Spleen (tissue), 11 donors: ENCODE measurements around the gene PAPPA2. TPM values are rescaled to one million over a fixed set of nuclear protein-coding genes. Genes with fewer than 3 reads are reported as not detected.

ENCODE experiments used
- DNase-seq: peaks from one replicate; pipeline ENCODE4 v3.0.0-alpha.2; 2020
- H3K27ac ChIP-seq, 8 donors: fragments of 200-600 bp; sonication (generic) in 7 of 8; 1 replicate in 4 of 8; 2 replicates in 4 of 8; pipeline versions ENCODE4 v1.5.0 to v1.8.0; 2016 to 2021; ENCODE audit warnings: inconsistent platforms in 4 of 8, mild to moderate bottlenecking in 4 of 8, moderate library complexity in 1 of 8
- H3K27me3 ChIP-seq, 7 donors: fragments of 200-600 bp; sonication (generic) in 6 of 7; replicated peaks in 1 of 7; 1 replicate in 4 of 7; 2 replicates in 3 of 7; pipeline versions ENCODE4 v1.5.0 to v1.8.0; 2016 to 2021; ENCODE audit warnings: inconsistent platforms in 3 of 7, mild to moderate bottlenecking in 1 of 7
- H3K36me3 ChIP-seq, 6 donors: fragments of 200-600 bp; sonication (generic) in 5 of 6; 1 replicate in 4 of 6; 2 replicates in 2 of 6; pipeline versions ENCODE4 v1.5.0 to v1.8.0; 2016 to 2021; ENCODE audit warnings: inconsistent platforms in 2 of 6
- H3K4me1 ChIP-seq, 6 donors: fragments of 200-600 bp; sonication (generic) in 5 of 6; 1 replicate in 3 of 6; 2 replicates in 3 of 6; pipeline versions ENCODE4 v1.5.0 to v1.8.0; 2016 to 2021; ENCODE audit warnings: inconsistent platforms in 3 of 6
- H3K4me3 ChIP-seq, 8 donors: fragments of 200-600 bp; sonication (generic) in 7 of 8; 1 replicate in 4 of 8; 2 replicates in 4 of 8; pipeline versions ENCODE4 v1.5.0 to v1.8.0; 2016 to 2021; ENCODE audit warnings: inconsistent platforms in 4 of 8, mild to moderate bottlenecking in 4 of 8, moderate library complexity in 2 of 8
- H3K9me3 ChIP-seq, 8 donors: fragments of 200-600 bp; sonication (generic) in 7 of 8; 1 replicate in 4 of 8; 2 replicates in 4 of 8; pipeline versions ENCODE4 v1.5.0 to v1.8.0; 2016 to 2021; ENCODE audit warnings: inconsistent platforms in 4 of 8
- POLR2A ChIP-seq, 3 donors: fragments of 450-650 bp; IDR thresholded peaks; one replicate each; pipeline ENCODE4 v1.5.1; 2017; ENCODE audit warnings: antibody characterized with exemption in 3 of 3, mild to moderate bottlenecking in 1 of 3
- POLR2AphosphoS5 ChIP-seq, 3 donors: sonication (generic); formaldehyde crosslinking; IDR thresholded peaks; one replicate each; pipeline ENCODE4 v1.5.1; 2017; ENCODE audit warnings: antibody characterized with exemption in 3 of 3
- WGBS, 5 donors: extraction: QIAGEN DNeasy Blood & Tissue Kit in 3 of 5; methylation state at CpG; one replicate each; pipeline versions ENCODE4 v1.1.5 to v1.1.7; 2013 to 2018; 5-methylcytosine and 5-hydroxymethylcytosine counted together
- intact Hi-C: fragments of 100-400 bp; cut with DNase I; formaldehyde crosslinking; loops from one replicate; pipeline ENCODE4 v1.15.0; 2023; ENCODE audit warnings: low total_unique reads
- polyA plus RNA-seq, 3 donors: library from polyadenylated mRNA; stranded (reverse); fragments of 200-250 nt; gene quantifications; one replicate each; pipeline ENCODE4 v1.2.1, GENCODE V29; 2013
- total RNA-seq, 7 donors: library from RNA; depleted of rRNA in 3 of 7; stranded (reverse); fragments of >200 nt in 3 of 7; fragmentation: NEBNext Ultra II Directional in 4 of 7; extraction: Animal tissue kit (Norgen Biotek cat#: 25700) in 4 of 7; gene quantifications; one replicate each; pipeline versions ENCODE4 v1.1.0 to v1.2.1, GENCODE V29; 2016 to 2021
- TF ChIP-seq, protein P1 (sequence below), 11 experiments: fragments of 200-600 bp in 7 of 11; fragments of 450-650 bp in 4 of 11; sonication (generic) in 4 of 11; IDR thresholded peaks in 8 of 11; conservative IDR thresholded peaks in 3 of 11; 1 replicate in 7 of 11; 2 replicates in 4 of 11; pipeline versions ENCODE4 v1.4.0 to v1.8.0; 2016 to 2021; ENCODE audit warnings: antibody characterized with exemption in 11 of 11, inconsistent platforms in 4 of 11, mild to moderate bottlenecking in 1 of 11
- donor health status: healthy with polysubstance abuse.
- donor health status: DM: no; HTN: no; CAD: no; lungs with moderate emphysema.
- donor health status: DM: no; HTN: no; CAD: no.
- donor health status: Bipolar disorder and iron deficiency.
- donor health status: healthy.
- donor health status: DM: no; HTN: no; CAD: no.
- donor health status: DM: yes; HTN: yes; CAD: no.

Gene PAPPA2
- total and polyA plus RNA-seq, 10 donors = 0.02 to 0.76 (median 0.06) TPM; not detected in 3

- Histone ChIP-seq H3K27ac (no peak overlapping the region), H3K27me3 (no peaks in the 10 kb centered on the region), H3K9me3 (peaks cover 3 to 26% (median 20%) of the 10 kb centered on the region in 8 donors), H3K36me3 (no peaks in the 10 kb centered on the region), H3K4me3 (no peak overlapping the region), H3K4me1 (no peaks in the 10 kb centered on the region)
- TF ChIP-seq POLR2AphosphoS5 (IDR thresholded peaks at IDR 0.05) = no peak
- TF ChIP-seq POLR2A (IDR thresholded peaks at IDR 0.05) = no peak
- intact Hi-C loops = no loop called here
- no peak for DNase-seq
- WGBS, 5 donors = 67 to 85% (median 76%) methylated on average over 3 of the region's 3 CpGs
Observed at GRCh38 chr1:176656257-176656995, 193.5 kb downstream of the PAPPA2 start.

GRCh38 chr1:176669782-176670181 is 206.8 kb downstream of the PAPPA2 start:
- Histone ChIP-seq H3K36me3 (no peaks in the 10 kb centered on the region), H3K27ac (no peak overlapping the region), H3K27me3 (no peaks in the 10 kb centered on the region), H3K4me1 (no peaks in the 10 kb centered on the region), H3K4me3 (no peak overlapping the region), H3K9me3 (no peaks in the 10 kb centered on the region)
- DNase-seq = no peak
- TF ChIP-seq, protein P1, sequence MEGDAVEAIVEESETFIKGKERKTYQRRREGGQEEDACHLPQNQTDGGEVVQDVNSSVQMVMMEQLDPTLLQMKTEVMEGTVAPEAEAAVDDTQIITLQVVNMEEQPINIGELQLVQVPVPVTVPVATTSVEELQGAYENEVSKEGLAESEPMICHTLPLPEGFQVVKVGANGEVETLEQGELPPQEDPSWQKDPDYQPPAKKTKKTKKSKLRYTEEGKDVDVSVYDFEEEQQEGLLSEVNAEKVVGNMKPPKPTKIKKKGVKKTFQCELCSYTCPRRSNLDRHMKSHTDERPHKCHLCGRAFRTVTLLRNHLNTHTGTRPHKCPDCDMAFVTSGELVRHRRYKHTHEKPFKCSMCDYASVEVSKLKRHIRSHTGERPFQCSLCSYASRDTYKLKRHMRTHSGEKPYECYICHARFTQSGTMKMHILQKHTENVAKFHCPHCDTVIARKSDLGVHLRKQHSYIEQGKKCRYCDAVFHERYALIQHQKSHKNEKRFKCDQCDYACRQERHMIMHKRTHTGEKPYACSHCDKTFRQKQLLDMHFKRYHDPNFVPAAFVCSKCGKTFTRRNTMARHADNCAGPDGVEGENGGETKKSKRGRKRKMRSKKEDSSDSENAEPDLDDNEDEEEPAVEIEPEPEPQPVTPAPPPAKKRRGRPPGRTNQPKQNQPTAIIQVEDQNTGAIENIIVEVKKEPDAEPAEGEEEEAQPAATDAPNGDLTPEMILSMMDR (IDR thresholded peaks at IDR 0.05 in 8 of 11, conservative IDR thresholded peaks at IDR 0.05 in 3 of 11) = no peak
- TF ChIP-seq POLR2A (IDR thresholded peaks at IDR 0.05) (no peak), POLR2AphosphoS5 (IDR thresholded peaks at IDR 0.05) (no peak)
- WGBS, 5 donors = 61 to 84% (median 75%) methylated on average over 2 of the region's 2 CpGs
- intact Hi-C loops = no loop called here

GRCh38 chr1:176670853-176671252 is 207.9 kb downstream of the PAPPA2 start:
- Histone ChIP-seq H3K4me3 (no peak overlapping the region), H3K36me3 (no peaks in the 10 kb centered on the region), H3K27ac (no peak overlapping the region), H3K4me1 (no peaks in the 10 kb centered on the region), H3K9me3 (no peaks in the 10 kb centered on the region), H3K27me3 (no peaks in the 10 kb centered on the region)
- TF ChIP-seq, protein P1 (IDR thresholded peaks at IDR 0.05 in 8 of 11, conservative IDR thresholded peaks at IDR 0.05 in 3 of 11) = no peak
- no peak for TF ChIP-seq POLR2AphosphoS5 (IDR thresholded peaks at IDR 0.05)
- no peak for TF ChIP-seq POLR2A (IDR thresholded peaks at IDR 0.05)
- DNase-seq = no peak
- intact Hi-C loops = no loop called here
- 67 to 84% (median 71%) methylated on average over 3 of the region's 3 CpGs for WGBS, 5 donors

DNA sequence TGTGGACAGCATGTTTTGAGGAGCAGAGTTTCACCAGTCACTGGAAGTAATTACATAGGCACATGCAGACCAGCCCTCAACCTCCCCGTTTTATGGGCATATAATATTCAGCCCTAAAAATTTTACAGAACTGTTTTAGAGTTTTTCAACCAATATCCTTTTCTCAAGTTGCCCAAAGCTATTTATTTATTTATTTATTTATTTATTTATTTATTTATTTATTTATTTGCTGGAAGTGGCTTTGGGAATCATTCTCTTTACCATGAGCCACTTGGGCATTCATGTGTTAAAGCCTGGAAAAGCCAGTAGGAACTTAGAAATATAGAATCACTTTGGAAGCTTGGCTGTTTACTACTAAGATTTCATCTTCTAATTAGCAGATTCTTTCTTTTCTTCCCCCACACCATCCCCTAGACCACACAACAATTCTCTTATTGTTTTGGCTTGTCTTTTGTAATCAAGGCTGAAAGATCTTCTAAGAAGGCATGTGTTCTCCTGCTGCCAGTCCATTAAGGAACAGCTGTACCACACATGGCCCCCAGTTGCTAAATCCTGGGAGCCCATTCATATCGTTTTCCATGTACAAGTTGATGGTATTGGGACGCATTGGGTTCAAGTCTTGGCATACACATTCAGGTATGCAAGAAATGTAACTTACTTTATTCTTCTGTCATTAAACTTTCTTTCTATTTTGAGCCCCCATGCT is 220.0 kb downstream of the PAPPA2 start:
- TF ChIP-seq POLR2A (IDR thresholded peaks at IDR 0.05) (no peak), POLR2AphosphoS5 (IDR thresholded peaks at IDR 0.05) (no peak)
- TF ChIP-seq, protein P1 (IDR thresholded peaks at IDR 0.05 in 8 of 11, conservative IDR thresholded peaks at IDR 0.05 in 3 of 11) = no peak
- Histone ChIP-seq H3K4me3 (no peak overlapping the region), H3K9me3 (no peaks in the 10 kb centered on the region), H3K27me3 (peaks cover 0 to 4% (median 0%) of the 10 kb centered on the region in 7 donors), H3K36me3 (no peaks in the 10 kb centered on the region), H3K27ac (no peak overlapping the region), H3K4me1 (no peaks in the 10 kb centered on the region)
- intact Hi-C loops = no loop called here
- 80 to 86% (median 81%) methylated on average over 3 of the region's 3 CpGs for WGBS, 5 donors
- no peak for DNase-seq
